Pancreas (tissue), 10 donors: ENCODE measurements around the gene FZD8. TPM values are rescaled to one million over a fixed set of nuclear protein-coding genes. Genes with fewer than 3 reads are reported as not detected.

ENCODE experiments used
- ATAC-seq, 4 donors: fragments of 200-7000 bp; cut with Tn5 transposase; one replicate each; pipeline versions ENCODE4 v1.8.0 to v1.9.1; 2020; ENCODE audit warnings: mild to moderate bottlenecking in 4 of 4, moderate library complexity in 4 of 4
- DNase-seq, 6 donors: peaks; one replicate each; pipeline ENCODE4 v3.0.0-alpha.2; 2020
- FAIRE-seq: peaks from 2 replicates; lab custom pipeline; 2012; peaks lifted over from hg19 to GRCh38; lab: Jason Lieb, UNC
- H3K27ac ChIP-seq, 4 donors: fragments of 200-600 bp; sonication (generic); 1 replicate in 3 of 4; 2 replicates in 1 of 4; pipeline versions ENCODE4 v1.5.0 to v1.8.0; 2020
- H3K27me3 ChIP-seq, 4 donors: fragments of 200-600 bp; one replicate each; pipeline ENCODE4 v1.8.0; 2021
- H3K36me3 ChIP-seq, 3 donors: fragments of 200-600 bp; sonication (generic) in 1 of 3; one replicate each; pipeline versions ENCODE4 v1.5.0 to v1.8.0; 2020 to 2021
- H3K4me1 ChIP-seq, 3 donors: fragments of 200-600 bp; one replicate each; pipeline ENCODE4 v1.8.0; 2021
- H3K4me3 ChIP-seq, 4 donors: fragments of 200-600 bp; sonication (generic) in 2 of 4; one replicate each; pipeline versions ENCODE4 v1.5.0 to v1.8.0; 2020 to 2021
- H3K9me3 ChIP-seq, 4 donors: fragments of 200-600 bp; one replicate each; pipeline ENCODE4 v1.8.0; 2021
- WGBS, 2 donors: extraction: QIAGEN DNeasy Blood & Tissue Kit; methylation state at CpG; one replicate each; pipeline ENCODE4 v1.1.7; 2013; 5-methylcytosine and 5-hydroxymethylcytosine counted together
- intact Hi-C, 3 donors: fragments of 100-400 bp; cut with DNase I; formaldehyde crosslinking; loops; one replicate each; pipeline versions ENCODE4 v1.11.1 to v1.14.2; 2022
- polyA plus RNA-seq, 2 donors: library from polyadenylated mRNA; stranded (reverse); fragments of 200-250 nt; gene quantifications; one replicate each; pipeline ENCODE4 v1.2.3, GENCODE V29; 2013
- total RNA-seq, 6 donors: library from RNA; stranded (reverse); fragmentation: NEBNext Ultra II Directional in 4 of 6; extraction: Animal tissue kit (Norgen Biotek cat#: 25700) in 4 of 6; gene quantifications; one replicate each; pipeline versions ENCODE4 v1.2.1 to v1.2.4, GENCODE V29; 2021 to 2023
- TF ChIP-seq, protein P1 (sequence below), 4 donors: fragments of 200-600 bp; sonication (generic) in 3 of 4; IDR thresholded peaks; one replicate each; pipeline versions ENCODE4 v1.5.0 to v1.8.0; 2021; ENCODE audit warnings: antibody characterized with exemption in 4 of 4
- donor health status: healthy with polysubstance abuse.
- donor health status: DM: no; HTN: no; CAD: no; lungs with moderate emphysema.
- donor health status: DM: no; HTN: no; CAD: no.
- donor health status: control.
- donor health status: control.
- donor health status: Bipolar disorder and iron deficiency.
- donor health status: DM: yes; HTN: yes; CAD: no.
- donor health status: DM: no; HTN: no; CAD: no.
- donor health status: DM: no; HTN: no; CAD: no.
- donor health status: DM: yes; HTN: yes; CAD: no.

FZD8 gene
- total and polyA plus RNA-seq, 8 donors, result 2.3 to 7.8 (median 5.8) TPM

DNA sequence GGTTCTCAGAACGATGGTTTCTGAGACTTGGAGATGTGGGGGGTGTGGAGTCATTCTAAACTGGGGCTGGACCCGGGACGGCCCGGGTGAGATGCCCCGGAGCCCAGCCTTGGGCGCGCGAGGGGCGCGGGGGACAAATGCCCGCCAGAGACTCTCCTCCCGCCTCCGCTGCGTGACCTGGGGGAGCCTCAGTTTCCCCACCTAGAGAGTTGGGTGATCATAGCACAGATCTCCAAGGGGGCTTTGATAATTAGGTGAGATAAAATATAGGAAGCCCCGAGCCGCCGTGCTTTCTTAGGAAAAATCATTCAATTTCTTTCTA, 658 bp upstream of the FZD8 start:
- Histone ChIP-seq H3K9me3 (no peaks in the 10 kb centered on the region), H3K36me3 (no peaks in the 10 kb centered on the region), H3K4me1 (no peaks in the 10 kb centered on the region), H3K4me3 (peak overlapping the region; percentile 68 to 86 (median 81)), H3K27me3 (no peaks in the 10 kb centered on the region), H3K27ac (peak overlapping the region in 1 of 4 donors; percentile 8)
- DNase-seq, result no peak
- TF ChIP-seq, protein P1, sequence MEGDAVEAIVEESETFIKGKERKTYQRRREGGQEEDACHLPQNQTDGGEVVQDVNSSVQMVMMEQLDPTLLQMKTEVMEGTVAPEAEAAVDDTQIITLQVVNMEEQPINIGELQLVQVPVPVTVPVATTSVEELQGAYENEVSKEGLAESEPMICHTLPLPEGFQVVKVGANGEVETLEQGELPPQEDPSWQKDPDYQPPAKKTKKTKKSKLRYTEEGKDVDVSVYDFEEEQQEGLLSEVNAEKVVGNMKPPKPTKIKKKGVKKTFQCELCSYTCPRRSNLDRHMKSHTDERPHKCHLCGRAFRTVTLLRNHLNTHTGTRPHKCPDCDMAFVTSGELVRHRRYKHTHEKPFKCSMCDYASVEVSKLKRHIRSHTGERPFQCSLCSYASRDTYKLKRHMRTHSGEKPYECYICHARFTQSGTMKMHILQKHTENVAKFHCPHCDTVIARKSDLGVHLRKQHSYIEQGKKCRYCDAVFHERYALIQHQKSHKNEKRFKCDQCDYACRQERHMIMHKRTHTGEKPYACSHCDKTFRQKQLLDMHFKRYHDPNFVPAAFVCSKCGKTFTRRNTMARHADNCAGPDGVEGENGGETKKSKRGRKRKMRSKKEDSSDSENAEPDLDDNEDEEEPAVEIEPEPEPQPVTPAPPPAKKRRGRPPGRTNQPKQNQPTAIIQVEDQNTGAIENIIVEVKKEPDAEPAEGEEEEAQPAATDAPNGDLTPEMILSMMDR (IDR thresholded peaks at IDR 0.05), result no peak
- peak in 2 of 4 donors; percentile 0 for ATAC-seq
- no peak for FAIRE-seq
- intact Hi-C loops, result loop anchor here in 1 of 3 donors (5.0 kb wide), 1 partner anchor 135 kb away; no protein-coding TSS in a partner anchor
- WGBS, 2 donors, result 0% methylated on average over 17 of the region's 17 CpGs

DNA sequence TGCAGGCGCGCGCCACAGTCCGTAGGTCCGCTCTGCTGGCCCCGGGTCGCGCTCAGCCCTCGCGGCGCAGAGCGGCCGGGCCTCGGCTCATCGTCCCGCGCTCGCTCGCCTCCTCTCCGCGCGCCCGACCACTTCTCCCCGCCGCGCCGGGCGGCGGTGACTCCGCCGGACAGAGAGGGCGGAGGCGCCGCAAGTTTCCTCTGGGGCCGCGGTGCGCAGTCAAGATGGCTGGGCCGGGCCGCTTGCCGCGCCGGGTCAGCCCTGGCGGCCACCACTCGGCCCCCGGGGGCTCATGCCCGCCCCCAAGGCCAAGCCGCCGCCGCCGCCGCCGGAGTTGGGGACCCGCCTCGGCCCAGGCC, 441 bp downstream of the FZD8 start:
- DNase-seq (no peak), FAIRE-seq (no peak), ATAC-seq (peak; percentile 9 to 46 (median 25))
- TF ChIP-seq, protein P1 (IDR thresholded peaks at IDR 0.05), result no peak
- WGBS, 2 donors, result 0 to 1% methylated on average over 53 to 54 of the region's 54 CpGs
- no peaks in the 10 kb centered on the region for H3K4me1 ChIP-seq
- no peaks in the 10 kb centered on the region for H3K27me3 ChIP-seq
- peak overlapping the region; percentile 68 to 86 (median 81) for H3K4me3 ChIP-seq
- H3K36me3 ChIP-seq, result no peaks in the 10 kb centered on the region
- no peaks in the 10 kb centered on the region for H3K9me3 ChIP-seq
- peak overlapping the region; percentile 88 to 94 (median 92) for H3K27ac ChIP-seq
- intact Hi-C loops, result loop anchor here in 1 of 3 donors (5.0 kb wide), 1 partner anchor 136 kb away; no protein-coding TSS in a partner anchor

DNA sequence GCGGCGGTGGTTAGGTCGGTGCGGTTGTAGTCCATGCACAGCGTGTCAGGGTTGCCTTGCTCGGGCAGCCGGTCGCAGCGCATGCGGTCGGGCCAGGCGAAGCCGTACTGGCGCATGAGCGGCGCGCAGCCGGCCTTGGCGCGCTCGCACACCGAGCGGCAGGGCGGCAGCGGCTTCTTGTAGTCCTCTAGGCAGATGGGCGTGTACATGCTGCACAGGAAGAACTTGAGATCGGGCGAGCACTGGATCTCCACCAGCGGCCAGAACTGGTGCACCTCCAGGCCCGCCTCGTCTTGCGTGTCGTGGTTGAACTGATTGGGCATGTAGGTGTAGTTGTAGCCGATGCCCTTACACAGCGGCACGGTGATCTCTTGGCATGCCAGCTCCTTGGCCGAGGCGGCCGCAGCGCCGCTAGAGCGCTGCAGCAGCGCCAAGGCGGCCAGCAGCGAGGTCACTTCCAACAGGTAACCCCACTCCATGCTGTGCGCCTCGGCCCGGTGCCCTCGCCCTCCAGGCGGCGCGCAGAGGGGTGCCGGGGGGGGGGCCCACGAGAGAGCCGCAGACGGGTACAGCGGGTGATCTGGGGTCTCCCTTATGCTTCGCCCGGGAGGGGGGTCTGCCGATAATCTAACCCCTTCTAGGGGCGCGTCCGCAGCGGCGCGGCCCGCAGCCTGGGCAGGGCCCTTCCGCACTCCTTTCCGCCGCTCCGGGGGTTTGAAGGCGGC, 983 bp downstream of the FZD8 start:
- peak overlapping the region; percentile 68 to 86 (median 81) for H3K4me3 ChIP-seq
- intact Hi-C loops, result loop anchor here in 1 of 3 donors (5.0 kb wide), 1 partner anchor 136 kb away; no protein-coding TSS in a partner anchor
- H3K27ac ChIP-seq, result peak overlapping the region; percentile 88 to 94 (median 92)
- FAIRE-seq (no peak), DNase-seq (peak; percentile 55 to 92 (median 76)), ATAC-seq (peak; percentile 32 to 51 (median 42))
- no peaks in the 10 kb centered on the region for H3K9me3 ChIP-seq
- H3K27me3 ChIP-seq, result no peaks in the 10 kb centered on the region
- TF ChIP-seq, protein P1 (IDR thresholded peaks at IDR 0.05), result no peak
- no peaks in the 10 kb centered on the region for H3K36me3 ChIP-seq
- WGBS, 2 donors, result 0% methylated on average over 56 to 72 of the region's 72 CpGs
- H3K4me1 ChIP-seq, result no peaks in the 10 kb centered on the region

DNA sequence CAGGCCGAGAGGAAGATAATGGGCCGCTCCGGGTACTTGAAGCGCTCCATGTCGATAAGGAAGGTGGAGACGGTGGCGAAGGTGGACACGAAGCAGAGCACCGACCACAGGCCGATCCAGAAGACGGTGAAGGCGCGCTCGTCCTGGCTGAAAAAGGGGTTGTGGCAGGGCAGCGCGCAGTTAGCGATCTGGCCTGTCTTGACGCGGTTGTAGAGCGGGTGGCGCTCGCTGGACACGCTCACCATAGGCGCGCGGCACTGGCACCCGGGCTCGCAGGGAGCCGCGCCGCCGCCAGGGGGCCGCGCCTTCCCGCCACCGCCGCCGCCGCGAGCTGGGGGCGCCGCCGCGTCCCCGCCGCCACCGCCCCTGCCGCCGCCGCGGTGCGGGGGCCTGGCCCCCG, 1.6 kb downstream of the FZD8 start:
- H3K36me3 ChIP-seq, result no peaks in the 10 kb centered on the region
- H3K4me1 ChIP-seq, result no peaks in the 10 kb centered on the region
- H3K27me3 ChIP-seq, result no peaks in the 10 kb centered on the region
- TF ChIP-seq, protein P1 (IDR thresholded peaks at IDR 0.05), result peak in 3 of 4 donors; percentile 20 to 32 (median 28)
- peak overlapping the region in 1 of 4 donors; percentile 46 for H3K27ac ChIP-seq
- no peak for FAIRE-seq
- H3K4me3 ChIP-seq, result peak overlapping the region in 3 of 4 donors; percentile 15 to 68 (median 49)
- intact Hi-C loops, result loop anchor here in 1 of 3 donors (5.0 kb wide), 1 partner anchor 137 kb away; no protein-coding TSS in a partner anchor
- peak; percentile 55 to 88 (median 72) for DNase-seq
- ATAC-seq, result peak in 3 of 4 donors; percentile 14 to 37 (median 31)
- H3K9me3 ChIP-seq, result no peaks in the 10 kb centered on the region
- 0 to 1% methylated on average over 47 to 53 of the region's 53 CpGs for WGBS, 2 donors
